ENCODE data around the gene MRPL20. TPM values are rescaled to one million over a fixed set of nuclear protein-coding genes. Genes with fewer than 3 reads are reported as not detected.

MRPL20 gene
- total and polyA plus RNA-seq, 4 donors: 47.8 to 170 (median 74.0) TPM

GRCh38 chr1:1427106-1427819 lies 20.2 kb upstream of the MRPL20 start:
- Histone ChIP-seq H3K27me3 (ENCODE audit: control insufficient read depth in 4 of 4, insufficient read depth in 4 of 4, low read length in 3 of 4) (no peaks in the 10 kb centered on the region), H3K9ac (ENCODE audit: low read depth in 1 of 2, low read length in 2 of 2) (no peak overlapping the region), H3K4me1 (ENCODE audit: control insufficient read depth in 4 of 4, insufficient read depth in 4 of 4, low read length in 3 of 4) (peaks cover 11 to 30% (median 21%) of the 10 kb centered on the region in 4 donors), H3K36me3 (ENCODE audit: control insufficient read depth in 4 of 4, insufficient read depth in 3 of 4, low read depth in 1 of 4, low read length in 3 of 4) (no peaks in the 10 kb centered on the region), H3K27ac (ENCODE audit: low read depth in 1 of 2, low read length in 2 of 2) (no peak overlapping the region), H3K4me3 (ENCODE audit: low read depth in 1 of 3, low read length in 3 of 3) (peak overlapping the region in 1 of 3 donors; percentile 39), H3K9me3 (ENCODE audit: control insufficient read depth in 4 of 4, low read length in 3 of 4) (no peaks in the 10 kb centered on the region)
- 16% methylated on average over 66 of the region's 66 CpGs for WGBS
- DNase-seq (ENCODE audit: low spot score): no peak
- no peak for TF ChIP-seq MAX (IDR thresholded peaks at IDR 0.05)
- no peak for TF ChIP-seq JUND (IDR thresholded peaks at IDR 0.05)
- TF ChIP-seq, protein P1, sequence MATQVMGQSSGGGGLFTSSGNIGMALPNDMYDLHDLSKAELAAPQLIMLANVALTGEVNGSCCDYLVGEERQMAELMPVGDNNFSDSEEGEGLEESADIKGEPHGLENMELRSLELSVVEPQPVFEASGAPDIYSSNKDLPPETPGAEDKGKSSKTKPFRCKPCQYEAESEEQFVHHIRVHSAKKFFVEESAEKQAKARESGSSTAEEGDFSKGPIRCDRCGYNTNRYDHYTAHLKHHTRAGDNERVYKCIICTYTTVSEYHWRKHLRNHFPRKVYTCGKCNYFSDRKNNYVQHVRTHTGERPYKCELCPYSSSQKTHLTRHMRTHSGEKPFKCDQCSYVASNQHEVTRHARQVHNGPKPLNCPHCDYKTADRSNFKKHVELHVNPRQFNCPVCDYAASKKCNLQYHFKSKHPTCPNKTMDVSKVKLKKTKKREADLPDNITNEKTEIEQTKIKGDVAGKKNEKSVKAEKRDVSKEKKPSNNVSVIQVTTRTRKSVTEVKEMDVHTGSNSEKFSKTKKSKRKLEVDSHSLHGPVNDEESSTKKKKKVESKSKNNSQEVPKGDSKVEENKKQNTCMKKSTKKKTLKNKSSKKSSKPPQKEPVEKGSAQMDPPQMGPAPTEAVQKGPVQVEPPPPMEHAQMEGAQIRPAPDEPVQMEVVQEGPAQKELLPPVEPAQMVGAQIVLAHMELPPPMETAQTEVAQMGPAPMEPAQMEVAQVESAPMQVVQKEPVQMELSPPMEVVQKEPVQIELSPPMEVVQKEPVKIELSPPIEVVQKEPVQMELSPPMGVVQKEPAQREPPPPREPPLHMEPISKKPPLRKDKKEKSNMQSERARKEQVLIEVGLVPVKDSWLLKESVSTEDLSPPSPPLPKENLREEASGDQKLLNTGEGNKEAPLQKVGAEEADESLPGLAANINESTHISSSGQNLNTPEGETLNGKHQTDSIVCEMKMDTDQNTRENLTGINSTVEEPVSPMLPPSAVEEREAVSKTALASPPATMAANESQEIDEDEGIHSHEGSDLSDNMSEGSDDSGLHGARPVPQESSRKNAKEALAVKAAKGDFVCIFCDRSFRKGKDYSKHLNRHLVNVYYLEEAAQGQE (IDR thresholded peaks at IDR 0.05): no peak
- TF ChIP-seq HNF4A (conservative IDR thresholded peaks at IDR 0.05): no peak
- TF ChIP-seq YY1 (IDR thresholded peaks at IDR 0.05): no peak
- TF ChIP-seq, protein P2, sequence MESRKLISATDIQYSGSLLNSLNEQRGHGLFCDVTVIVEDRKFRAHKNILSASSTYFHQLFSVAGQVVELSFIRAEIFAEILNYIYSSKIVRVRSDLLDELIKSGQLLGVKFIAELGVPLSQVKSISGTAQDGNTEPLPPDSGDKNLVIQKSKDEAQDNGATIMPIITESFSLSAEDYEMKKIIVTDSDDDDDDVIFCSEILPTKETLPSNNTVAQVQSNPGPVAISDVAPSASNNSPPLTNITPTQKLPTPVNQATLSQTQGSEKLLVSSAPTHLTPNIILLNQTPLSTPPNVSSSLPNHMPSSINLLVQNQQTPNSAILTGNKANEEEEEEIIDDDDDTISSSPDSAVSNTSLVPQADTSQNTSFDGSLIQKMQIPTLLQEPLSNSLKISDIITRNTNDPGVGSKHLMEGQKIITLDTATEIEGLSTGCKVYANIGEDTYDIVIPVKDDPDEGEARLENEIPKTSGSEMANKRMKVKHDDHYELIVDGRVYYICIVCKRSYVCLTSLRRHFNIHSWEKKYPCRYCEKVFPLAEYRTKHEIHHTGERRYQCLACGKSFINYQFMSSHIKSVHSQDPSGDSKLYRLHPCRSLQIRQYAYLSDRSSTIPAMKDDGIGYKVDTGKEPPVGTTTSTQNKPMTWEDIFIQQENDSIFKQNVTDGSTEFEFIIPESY (IDR thresholded peaks at IDR 0.05): no peak
- TF ChIP-seq, protein P3, sequence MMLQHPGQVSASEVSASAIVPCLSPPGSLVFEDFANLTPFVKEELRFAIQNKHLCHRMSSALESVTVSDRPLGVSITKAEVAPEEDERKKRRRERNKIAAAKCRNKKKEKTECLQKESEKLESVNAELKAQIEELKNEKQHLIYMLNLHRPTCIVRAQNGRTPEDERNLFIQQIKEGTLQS (IDR thresholded peaks at IDR 0.05): no peak
- no peak for TF ChIP-seq NR2F2 (IDR thresholded peaks at IDR 0.05)
- TF ChIP-seq FOXA2 (IDR thresholded peaks at IDR 0.05): no peak
- TF ChIP-seq FOXA1 (IDR thresholded peaks at IDR 0.05): no peak
- no peak for TF ChIP-seq EGR1 (IDR thresholded peaks at IDR 0.05; ENCODE audit: low read depth in 2 of 2)
- no peak for TF ChIP-seq SP1 (IDR thresholded peaks at IDR 0.05)
- TF ChIP-seq GABPA (IDR thresholded peaks at IDR 0.05 in 1 of 2, conservative IDR thresholded peaks at IDR 0.05 in 1 of 2): no peak
- TF ChIP-seq, protein P4, sequence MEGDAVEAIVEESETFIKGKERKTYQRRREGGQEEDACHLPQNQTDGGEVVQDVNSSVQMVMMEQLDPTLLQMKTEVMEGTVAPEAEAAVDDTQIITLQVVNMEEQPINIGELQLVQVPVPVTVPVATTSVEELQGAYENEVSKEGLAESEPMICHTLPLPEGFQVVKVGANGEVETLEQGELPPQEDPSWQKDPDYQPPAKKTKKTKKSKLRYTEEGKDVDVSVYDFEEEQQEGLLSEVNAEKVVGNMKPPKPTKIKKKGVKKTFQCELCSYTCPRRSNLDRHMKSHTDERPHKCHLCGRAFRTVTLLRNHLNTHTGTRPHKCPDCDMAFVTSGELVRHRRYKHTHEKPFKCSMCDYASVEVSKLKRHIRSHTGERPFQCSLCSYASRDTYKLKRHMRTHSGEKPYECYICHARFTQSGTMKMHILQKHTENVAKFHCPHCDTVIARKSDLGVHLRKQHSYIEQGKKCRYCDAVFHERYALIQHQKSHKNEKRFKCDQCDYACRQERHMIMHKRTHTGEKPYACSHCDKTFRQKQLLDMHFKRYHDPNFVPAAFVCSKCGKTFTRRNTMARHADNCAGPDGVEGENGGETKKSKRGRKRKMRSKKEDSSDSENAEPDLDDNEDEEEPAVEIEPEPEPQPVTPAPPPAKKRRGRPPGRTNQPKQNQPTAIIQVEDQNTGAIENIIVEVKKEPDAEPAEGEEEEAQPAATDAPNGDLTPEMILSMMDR (IDR thresholded peaks at IDR 0.05; ENCODE audit: low read depth, low read length, missing input control): no peak
- TF ChIP-seq RAD21 (IDR thresholded peaks at IDR 0.05): no peak
- no peak for TF ChIP-seq TAF1 (conservative IDR thresholded peaks at IDR 0.05)
- TF ChIP-seq HNF4G (IDR thresholded peaks at IDR 0.05): no peak
- TF ChIP-seq RXRA (IDR thresholded peaks at IDR 0.05): no peak

Measured in liver (tissue), 9 donors.